Ovary (tissue), 9 donors: ENCODE results near the gene SYT8. TPM values are rescaled to one million over a fixed set of nuclear protein-coding genes. Genes with fewer than 3 reads are reported as not detected.
"Not testable (repeated sequence)": the region's sequence is repeated elsewhere in the genome, so short reads cannot be mapped to it uniquely, and the experiment has no call there.

ENCODE experiments used
- DNase-seq, 5 donors: peaks; one replicate each; pipeline ENCODE4 v3.0.0-alpha.2; 2019 to 2020
- H3K27ac ChIP-seq, 2 donors: fragments of 200-600 bp; one replicate each; pipeline versions ENCODE4 v1.5.1 to v1.8.0; 2019 to 2022
- H3K27me3 ChIP-seq: fragments of 200-600 bp; one replicate; pipeline ENCODE4 v1.8.0; 2022
- H3K36me3 ChIP-seq: fragments of 200-600 bp; sonication (generic); one replicate; pipeline ENCODE4 v1.5.1; 2019
- H3K4me1 ChIP-seq: one replicate; pipeline ENCODE4 v1.8.1; 2013; ENCODE audit warnings: mild to moderate bottlenecking, moderate library complexity; ENCODE audit not compliant: insufficient read depth
- H3K4me3 ChIP-seq: fragments of 200-600 bp; sonication (generic); one replicate; pipeline ENCODE4 v1.5.1; 2017
- H3K9me3 ChIP-seq, 2 donors: fragments of 200-600 bp in 1 of 2; sonication (generic) in 1 of 2; one replicate each; pipeline versions ENCODE4 v1.5.1 to v1.8.1; 2013 to 2019; ENCODE audit warnings: mild to moderate bottlenecking in 1 of 2, moderate library complexity in 1 of 2
- EP300 ChIP-seq: sonication (generic); formaldehyde crosslinking; IDR thresholded peaks from one replicate; pipeline ENCODE4 v1.6.1; 2017; ENCODE audit warnings: antibody characterized with exemption
- POLR2A ChIP-seq: fragments of 450-650 bp; IDR thresholded peaks from one replicate; pipeline ENCODE4 v1.6.1; 2017; ENCODE audit warnings: antibody characterized with exemption, mild to moderate bottlenecking, moderate library complexity
- WGBS, 3 donors: extraction: QIAGEN DNeasy Blood & Tissue Kit in 1 of 3; methylation state at CpG; one replicate each; pipeline versions ENCODE4 v1.1.5 to v1.1.7; 2013 to 2017; 5-methylcytosine and 5-hydroxymethylcytosine counted together
- intact Hi-C, 4 donors: fragments of 100-400 bp; cut with DNase I; formaldehyde crosslinking; loops; one replicate each; pipeline versions ENCODE4 v1.11.0 to v1.15.1; 2022 to 2023
- microRNA-seq, 3 donors: library from miRNA; unstranded; fragments of <30 nt; microRNA quantifications; one replicate each; pipeline versions ENCODE4 to v1.2.0, GENCODE V29; 2019 to 2020
- polyA plus RNA-seq, 2 donors: library from polyadenylated mRNA; stranded (reverse); fragments of 200-250 nt in 1 of 2; fragments of 350-450 nt in 1 of 2; fragmentation: Illumina TruSeq in 1 of 2; extraction: RNeasy Lipid Tissue Mini Kit (QIAGEN cat#74804) in 1 of 2; gene quantifications; one replicate each; pipeline ENCODE4 v1.2.3, GENCODE V29; 2013 to 2014
- small RNA-seq: library from RNA; depleted of rRNA; stranded (forward); fragments of <200 nt; gene quantifications from one replicate; pipeline ENCODE3, GENCODE V24; 2016
- total RNA-seq, 7 donors: library from RNA; depleted of rRNA in 2 of 7; stranded (reverse); fragments of >200 nt in 2 of 7; fragmentation: NEBNext Ultra II Directional in 3 of 7; extraction: Animal tissue kit (Norgen Biotek cat#: 25700) in 3 of 7; gene quantifications; one replicate each; pipeline versions ENCODE4 v1.1.0 to v1.2.4, GENCODE V29; 2016 to 2023
- TF ChIP-seq, protein P1 (sequence below), 3 donors: fragments of 450-650 bp in 2 of 3; fragments of 200-600 bp in 1 of 3; IDR thresholded peaks; one replicate each; pipeline versions ENCODE4 v1.5.1 to v1.8.0; 2016 to 2022; ENCODE audit warnings: antibody characterized with exemption in 3 of 3, mild to moderate bottlenecking in 1 of 3
- donor health status: DM: no; HTN: no; CAD: no; lungs with moderate emphysema.
- donor health status: DM: no; HTN: no; CAD: no.
- donor health status: Bipolar disorder and iron deficiency.
- donor health status: DM: yes; HTN: yes; CAD: no.
- donor health status: DM: no; HTN: no; CAD: no.
- donor health status: DM: yes; HTN: yes; CAD: no.

Gene SYT8
- total and polyA plus RNA-seq, 9 donors = 0.24 to 2.4 TPM; not detected in 7

DNA sequence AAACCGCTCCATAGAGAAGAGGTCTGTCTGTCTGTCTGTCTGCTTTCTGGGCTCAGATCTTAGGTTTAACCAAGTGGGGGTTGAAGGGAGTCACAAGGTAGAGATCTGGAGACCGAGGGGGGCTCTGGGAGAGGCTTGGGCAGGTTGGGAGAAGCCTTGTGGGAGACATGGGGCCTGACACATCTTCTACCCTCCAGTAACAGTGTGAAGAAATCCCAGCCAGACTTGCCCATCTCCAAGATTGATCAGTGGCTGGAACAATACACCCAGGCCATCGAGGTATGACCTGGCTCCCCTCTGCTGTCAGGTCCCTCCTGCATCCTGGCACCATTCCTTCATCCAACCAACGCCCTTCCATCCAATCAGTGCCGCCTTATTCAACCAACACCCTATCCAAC, 49.5 kb downstream of the SYT8 start:
- Histone ChIP-seq H3K4me1 (no peaks in the 10 kb centered on the region), H3K4me3 (no peak overlapping the region), H3K9me3 (no peaks in the 10 kb centered on the region), H3K27me3 (no peaks in the 10 kb centered on the region), H3K36me3 (no peaks in the 10 kb centered on the region), H3K27ac (no peak overlapping the region)
- WGBS, 3 donors = 96 to 98% (median 98%) methylated on average over 5 of the region's 5 CpGs
- TF ChIP-seq, protein P1, sequence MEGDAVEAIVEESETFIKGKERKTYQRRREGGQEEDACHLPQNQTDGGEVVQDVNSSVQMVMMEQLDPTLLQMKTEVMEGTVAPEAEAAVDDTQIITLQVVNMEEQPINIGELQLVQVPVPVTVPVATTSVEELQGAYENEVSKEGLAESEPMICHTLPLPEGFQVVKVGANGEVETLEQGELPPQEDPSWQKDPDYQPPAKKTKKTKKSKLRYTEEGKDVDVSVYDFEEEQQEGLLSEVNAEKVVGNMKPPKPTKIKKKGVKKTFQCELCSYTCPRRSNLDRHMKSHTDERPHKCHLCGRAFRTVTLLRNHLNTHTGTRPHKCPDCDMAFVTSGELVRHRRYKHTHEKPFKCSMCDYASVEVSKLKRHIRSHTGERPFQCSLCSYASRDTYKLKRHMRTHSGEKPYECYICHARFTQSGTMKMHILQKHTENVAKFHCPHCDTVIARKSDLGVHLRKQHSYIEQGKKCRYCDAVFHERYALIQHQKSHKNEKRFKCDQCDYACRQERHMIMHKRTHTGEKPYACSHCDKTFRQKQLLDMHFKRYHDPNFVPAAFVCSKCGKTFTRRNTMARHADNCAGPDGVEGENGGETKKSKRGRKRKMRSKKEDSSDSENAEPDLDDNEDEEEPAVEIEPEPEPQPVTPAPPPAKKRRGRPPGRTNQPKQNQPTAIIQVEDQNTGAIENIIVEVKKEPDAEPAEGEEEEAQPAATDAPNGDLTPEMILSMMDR (IDR thresholded peaks at IDR 0.05) = no peak
- TF ChIP-seq POLR2A = no peak
- no peak for TF ChIP-seq EP300
- no peak for DNase-seq
- intact Hi-C loops = loop anchor here in 3 of 4 donors (5.0 kb wide), 5 partner anchors 33 to 268 kb away; partner anchors contain the start of genes TNNI2 (in 1 of the 3) and TNNT3 (in 1 of the 3)

DNA sequence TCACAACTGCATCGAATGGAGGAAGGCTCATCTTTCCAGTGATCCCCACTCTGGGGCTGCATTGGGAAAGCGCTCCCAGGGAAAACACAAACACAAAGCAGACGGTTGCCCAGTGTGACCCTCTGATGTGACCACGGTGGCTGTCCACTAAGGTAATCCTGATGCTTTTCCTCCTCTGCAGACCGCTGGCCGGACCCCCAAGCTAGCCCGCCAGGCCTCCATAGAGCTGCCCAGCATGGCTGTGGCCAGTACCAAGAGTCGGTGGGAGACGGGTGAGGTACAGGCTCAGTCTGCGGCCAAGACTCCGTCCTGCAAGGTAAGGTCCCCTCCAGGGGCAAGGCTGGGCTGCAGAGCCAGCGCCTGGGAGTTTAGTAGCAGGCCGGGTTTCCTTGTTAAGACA, 51.8 kb downstream of the SYT8 start:
- not testable (repeated sequence) for H3K4me3 ChIP-seq, H3K36me3 ChIP-seq, H3K27ac ChIP-seq, H3K9me3 ChIP-seq, H3K4me1 ChIP-seq, H3K27me3 ChIP-seq
- intact Hi-C loops = loop anchor here in 1 of 4 donors (5.0 kb wide), 1 partner anchor 261 kb away; no protein-coding TSS in a partner anchor
- DNase-seq = peak in 1 of 5 donors; percentile 23
- WGBS, 3 donors = 91 to 93% (median 92%) methylated on average over 13 of the region's 13 CpGs

Small RNAs within 50 kb of the gene (microRNA-seq; reads per million reads assigned to microRNA genes)
- gene MIR4298 (0 reads per million in 3 donors), gene MIR7847 (0 reads per million in 3 donors)

Small RNAs within 50 kb of the gene (small RNA-seq; reads per million reads assigned to genes)
- gene AC051649.1 = not detected
- gene MIR4298 = not detected

Other genes starting within 250 kb of the SYT8 start
- gene KRTAP5-1, start 249.7 kb upstream of the SYT8 start, total RNA-seq = not detected
- not detected for gene KRTAP5-1, start 249.7 kb upstream of the SYT8 start, polyA plus RNA-seq
- gene KRTAP5-2, start 236.7 kb upstream of the SYT8 start, total RNA-seq = not detected
- gene KRTAP5-2, start 236.7 kb upstream of the SYT8 start, polyA plus RNA-seq = not detected
- gene KRTAP5-3, start 226.5 kb upstream of the SYT8 start, total RNA-seq = not detected
- not detected for gene KRTAP5-3, start 226.5 kb upstream of the SYT8 start, polyA plus RNA-seq
- gene KRTAP5-4, start 212.9 kb upstream of the SYT8 start, total RNA-seq = not detected
- not detected for gene KRTAP5-4, start 212.9 kb upstream of the SYT8 start, polyA plus RNA-seq
- not detected for gene KRTAP5-5, start 205.2 kb upstream of the SYT8 start, total RNA-seq
- not detected for gene KRTAP5-5, start 205.2 kb upstream of the SYT8 start, polyA plus RNA-seq
- gene KRTAP5-6, start 137.8 kb upstream of the SYT8 start, total RNA-seq = not detected
- not detected for gene KRTAP5-6, start 137.8 kb upstream of the SYT8 start, polyA plus RNA-seq
- gene IFITM10, start 84.4 kb upstream of the SYT8 start, total RNA-seq = 1 to 10 TPM in 3 of 7 donors, under 1 TPM in 4; 0.56 to 3.6 (median 0.98) TPM
- gene IFITM10, start 84.4 kb upstream of the SYT8 start, polyA plus RNA-seq = under 1 TPM; 0.15 to 0.22 TPM
- 100 to 1,000 TPM; 107 to 545 (median 191) TPM for gene CTSD, start 71.1 kb upstream of the SYT8 start, total RNA-seq
- gene CTSD, start 71.1 kb upstream of the SYT8 start, polyA plus RNA-seq = 100 to 1,000 TPM in 1 of 2 donors, 10 to 100 TPM in 1; 89.0 to 200 TPM
- 1 to 10 TPM in 1 of 7 donors, under 1 TPM in 2, not detected in 4; 0.61 to 1.2 (median 0.70) TPM for gene TNNI2, start 4.0 kb downstream of the SYT8 start, total RNA-seq
- gene TNNI2, start 4.0 kb downstream of the SYT8 start, polyA plus RNA-seq = under 1 TPM in 1 of 2 donors, not detected in 1; 0.41 TPM
- 10 to 100 TPM in 3 of 7 donors, 1 to 10 TPM in 4; 3.5 to 14.8 (median 9.0) TPM for gene LSP1, start 18.1 kb downstream of the SYT8 start, total RNA-seq
- 10 to 100 TPM in 1 of 2 donors, 1 to 10 TPM in 1; 6.0 to 22.0 TPM for gene LSP1, start 18.1 kb downstream of the SYT8 start, polyA plus RNA-seq
- not detected for gene PRR33, start 56.9 kb downstream of the SYT8 start, total RNA-seq
- gene PRR33, start 56.9 kb downstream of the SYT8 start, polyA plus RNA-seq = under 1 TPM in 1 of 2 donors, not detected in 1; 0.01 TPM
- 1 to 10 TPM in 4 of 7 donors, not detected in 3; 1.4 to 5.7 (median 2.0) TPM for gene TNNT3, start 84.7 kb downstream of the SYT8 start, total RNA-seq
- gene TNNT3, start 84.7 kb downstream of the SYT8 start, polyA plus RNA-seq = 1 to 10 TPM in 1 of 2 donors, under 1 TPM in 1; 0.22 to 9.0 TPM
- gene MRPL23, start 112.3 kb downstream of the SYT8 start, total RNA-seq = 100 to 1,000 TPM in 2 of 7 donors, 10 to 100 TPM in 5; 33.2 to 145 (median 86.7) TPM
- gene MRPL23, start 112.3 kb downstream of the SYT8 start, polyA plus RNA-seq = 100 to 1,000 TPM in 1 of 2 donors, 10 to 100 TPM in 1; 21.7 to 106 TPM
- gene H19, start 162.9 kb downstream of the SYT8 start, total RNA-seq = 1,000 to 10,000 TPM in 3 of 7 donors, 100 to 1,000 TPM in 4; 113 to 2,888 (median 765) TPM
- gene H19, start 162.9 kb downstream of the SYT8 start, polyA plus RNA-seq = 100 to 1,000 TPM; 315 to 601 TPM